GM12878 (cell line): ENCODE results near the gene LRRN4.

Experiments used
- ATF3 ChIP-seq: IDR thresholded peaks from 2 replicates; pipeline ENCODE4 v1.6.1; 2011; ENCODE audit warnings: low read depth, mild to moderate bottlenecking, low read length, moderate library complexity, borderline replicate concordance; ENCODE audit errors: extremely low read depth
- CREM ChIP-seq: IDR thresholded peaks from 2 replicates; pipeline ENCODE4 v1.6.1; 2014; ENCODE audit warnings: antibody characterized with exemption, low read depth
- NBN ChIP-seq: fragments of 450-650 bp; IDR thresholded peaks from 2 replicates; pipeline ENCODE4 v1.6.1; 2016
- POLR2A ChIP-seq: IDR thresholded peaks from 2 replicates; pipeline ENCODE4 v1.6.1; 2011; ENCODE audit warnings: low read depth, mild to moderate bottlenecking, low read length
- SIX5 ChIP-seq: IDR thresholded peaks from 2 replicates; pipeline ENCODE4 v1.6.1; 2011; ENCODE audit warnings: mild to moderate bottlenecking, low read depth, low read length, moderate library complexity; ENCODE audit not compliant: severe bottlenecking
- ZBTB11 ChIP-seq: fragments of 450-650 bp; formaldehyde crosslinking; IDR thresholded peaks from 2 replicates; pipeline ENCODE4 v1.5.0; 2022; ENCODE audit warnings: mild to moderate bottlenecking, missing genetic modification characterization

GRCh38 chr20:6045566-6045965, 8.3 kb downstream of the LRRN4 start:
- no peak for TF ChIP-seq POLR2A
- no peak for TF ChIP-seq SIX5
- TF ChIP-seq ATF3, result no peak
- TF ChIP-seq NBN, result no peak
- TF ChIP-seq CREM, result no peak
- TF ChIP-seq ZBTB11 (CRISPR knock-in tag), result no peak
